NCI-H187 (cell line): Measurements from ENCODE around the gene ZACN.

Experiments
- DNase-seq, 2 experiments: peaks; one replicate each; lab custom pipeline; 2025; lab: John Stamatoyannopoulos, UW

ZACN gene

DNA sequence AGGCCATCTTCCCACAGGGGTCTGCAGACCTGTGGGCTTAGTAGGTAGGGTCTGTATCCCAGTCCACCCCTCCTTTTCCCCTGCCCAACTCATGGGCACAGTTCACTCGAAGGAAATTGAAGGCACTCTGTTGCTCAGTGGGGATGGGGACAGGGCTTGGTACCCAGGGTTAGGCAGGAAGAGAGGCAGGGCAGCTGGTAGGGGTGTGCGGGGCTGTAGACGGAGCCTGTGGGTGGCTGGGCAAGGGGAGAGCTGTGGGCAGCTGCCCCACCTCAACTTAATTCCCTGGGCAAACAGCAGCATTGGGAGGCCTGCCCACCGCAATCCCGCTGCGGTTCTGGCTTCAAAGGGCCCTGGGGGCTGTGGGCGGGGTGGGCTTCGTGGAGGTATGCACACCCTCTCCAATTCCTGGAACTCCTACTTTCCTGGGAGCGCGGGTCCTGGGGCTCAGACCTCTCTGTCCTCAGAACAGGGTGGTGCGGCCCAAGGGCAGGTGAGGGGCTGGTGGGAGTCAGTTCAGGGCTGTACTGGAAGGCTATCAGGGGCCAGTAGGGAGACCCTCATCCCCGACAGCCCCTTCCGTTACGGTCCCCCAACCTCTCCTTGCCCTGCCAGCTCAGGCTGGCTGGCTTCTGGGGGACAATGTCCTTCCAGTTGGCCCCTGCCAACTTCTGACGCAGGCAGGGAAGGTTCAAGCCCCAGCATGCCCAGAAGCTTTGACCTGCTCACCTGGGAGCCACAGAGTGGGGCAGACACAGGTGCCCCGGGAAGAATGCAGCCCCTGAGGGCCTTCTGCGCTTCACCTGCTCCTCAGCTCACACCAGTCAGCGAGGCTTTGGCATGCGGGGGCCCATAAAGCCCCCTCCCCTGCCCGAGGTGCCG lies 53.0 kb downstream of the ZACN start:
- DNase-seq = no peak
